ENCODE data around the gene NPAS1.

- no peak for TF ChIP-seq SRF (IDR thresholded peaks at IDR 0.05; ENCODE audit: low read depth)
- TF ChIP-seq, protein P1, sequence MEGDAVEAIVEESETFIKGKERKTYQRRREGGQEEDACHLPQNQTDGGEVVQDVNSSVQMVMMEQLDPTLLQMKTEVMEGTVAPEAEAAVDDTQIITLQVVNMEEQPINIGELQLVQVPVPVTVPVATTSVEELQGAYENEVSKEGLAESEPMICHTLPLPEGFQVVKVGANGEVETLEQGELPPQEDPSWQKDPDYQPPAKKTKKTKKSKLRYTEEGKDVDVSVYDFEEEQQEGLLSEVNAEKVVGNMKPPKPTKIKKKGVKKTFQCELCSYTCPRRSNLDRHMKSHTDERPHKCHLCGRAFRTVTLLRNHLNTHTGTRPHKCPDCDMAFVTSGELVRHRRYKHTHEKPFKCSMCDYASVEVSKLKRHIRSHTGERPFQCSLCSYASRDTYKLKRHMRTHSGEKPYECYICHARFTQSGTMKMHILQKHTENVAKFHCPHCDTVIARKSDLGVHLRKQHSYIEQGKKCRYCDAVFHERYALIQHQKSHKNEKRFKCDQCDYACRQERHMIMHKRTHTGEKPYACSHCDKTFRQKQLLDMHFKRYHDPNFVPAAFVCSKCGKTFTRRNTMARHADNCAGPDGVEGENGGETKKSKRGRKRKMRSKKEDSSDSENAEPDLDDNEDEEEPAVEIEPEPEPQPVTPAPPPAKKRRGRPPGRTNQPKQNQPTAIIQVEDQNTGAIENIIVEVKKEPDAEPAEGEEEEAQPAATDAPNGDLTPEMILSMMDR (IDR thresholded peaks at IDR 0.05 in 2 of 3, conservative IDR thresholded peaks at IDR 0.05 in 1 of 3; ENCODE audit: borderline replicate concordance in 1 of 3, insufficient read depth in 1 of 3, low read depth in 2 of 3, low read length in 2 of 3), result no peak
- TF ChIP-seq POLR2AphosphoS5 (IDR thresholded peaks at IDR 0.05; ENCODE audit: low read depth, low read length), result no peak
- TF ChIP-seq POLR2A (IDR thresholded peaks at IDR 0.05; ENCODE audit: borderline replicate concordance, extremely low read depth, insufficient read depth, insufficient read length), result no peak
- no peak for TF ChIP-seq CEBPB (IDR thresholded peaks at IDR 0.05; ENCODE audit: low read depth)
- no peak for TF ChIP-seq ZNF274 (IDR thresholded peaks at IDR 0.05; ENCODE audit: low read depth, low read length)
- TF ChIP-seq EZH2 (IDR thresholded peaks at IDR 0.05), result no peak
- TF ChIP-seq, protein P2, sequence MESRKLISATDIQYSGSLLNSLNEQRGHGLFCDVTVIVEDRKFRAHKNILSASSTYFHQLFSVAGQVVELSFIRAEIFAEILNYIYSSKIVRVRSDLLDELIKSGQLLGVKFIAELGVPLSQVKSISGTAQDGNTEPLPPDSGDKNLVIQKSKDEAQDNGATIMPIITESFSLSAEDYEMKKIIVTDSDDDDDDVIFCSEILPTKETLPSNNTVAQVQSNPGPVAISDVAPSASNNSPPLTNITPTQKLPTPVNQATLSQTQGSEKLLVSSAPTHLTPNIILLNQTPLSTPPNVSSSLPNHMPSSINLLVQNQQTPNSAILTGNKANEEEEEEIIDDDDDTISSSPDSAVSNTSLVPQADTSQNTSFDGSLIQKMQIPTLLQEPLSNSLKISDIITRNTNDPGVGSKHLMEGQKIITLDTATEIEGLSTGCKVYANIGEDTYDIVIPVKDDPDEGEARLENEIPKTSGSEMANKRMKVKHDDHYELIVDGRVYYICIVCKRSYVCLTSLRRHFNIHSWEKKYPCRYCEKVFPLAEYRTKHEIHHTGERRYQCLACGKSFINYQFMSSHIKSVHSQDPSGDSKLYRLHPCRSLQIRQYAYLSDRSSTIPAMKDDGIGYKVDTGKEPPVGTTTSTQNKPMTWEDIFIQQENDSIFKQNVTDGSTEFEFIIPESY (IDR thresholded peaks at IDR 0.05; ENCODE audit: extremely low read depth, insufficient replicate concordance, low read length), result no peak
- no peak for TF ChIP-seq YY1 (IDR thresholded peaks at IDR 0.05; ENCODE audit: extremely low read depth, insufficient replicate concordance, low read depth, low read length)
Observed at GRCh38 chr19:46995492-46995891, 24.1 kb upstream of the NPAS1 start.
